NB4 (cell line): Measurements from ENCODE around the gene ACIN1.

Experiments
- CTCF ChIP-seq: IDR thresholded peaks from one replicate; pipeline ENCODE4 v1.5.1; 2012; ENCODE audit warnings: low read depth, low read length
- MAX ChIP-seq: IDR thresholded peaks from 2 replicates; pipeline ENCODE4 v1.6.1; 2011; ENCODE audit warnings: low read depth, low read length
- MYC ChIP-seq: IDR thresholded peaks from 2 replicates; pipeline ENCODE4 v1.6.1; 2011; ENCODE audit warnings: low read depth, low read length
- POLR2A ChIP-seq: IDR thresholded peaks from 2 replicates; pipeline ENCODE4 v1.6.1; 2011; ENCODE audit warnings: mild to moderate bottlenecking; ENCODE audit not compliant: insufficient read length; ENCODE audit errors: extremely low read depth

GRCh38 chr14:23101986-23102625 lies 7.2 kb upstream of the ACIN1 start:
- TF ChIP-seq POLR2A = no peak
- TF ChIP-seq CTCF = no peak
- TF ChIP-seq MYC = no peak
- TF ChIP-seq MAX = no peak
